GM12878 (cell line): ENCODE data around the gene MBOAT1. TPM values are rescaled to one million over a fixed set of nuclear protein-coding genes. Genes with fewer than 3 reads are reported as not detected.

Experiments used
- ATAC-seq: fragments of 200-7000 bp; cut with Tn5 transposase; 3 replicates; pipeline ENCODE4 v1.9.1; 2020; ENCODE audit warnings: mild to moderate bottlenecking, moderate library complexity
- BruUV-seq: library from RNA; stranded (reverse); fragments of 400-500 nt; replicated peaks from 2 replicates; lab custom pipeline; 2021; lab: Mats Ljungman, UMichigan
- CTCF ChIA-PET: fragments of 300-600 bp; sonication (Branson Sonifier 250); formaldehyde crosslinking; extraction: SDS; loops from one replicate; lab custom pipeline; 2021; ENCODE audit warnings: inconsistent platforms; lab: Yijun Ruan, JAX
- POLR2A ChIA-PET: fragments of 350-600 bp; formaldehyde crosslinking; extraction: SDS; loops from one replicate; lab custom pipeline; 2021; ENCODE audit warnings: inconsistent platforms; lab: Charles Lee
- RAD21 ChIA-PET: fragments of 300-600 bp; sonication (Branson Sonifier 250); formaldehyde crosslinking; loops from one replicate; lab custom pipeline; 2023; ENCODE audit warnings: antibody characterized with exemption; ENCODE audit not compliant: unreplicated experiment; lab: Charles Lee
- SMC1A ChIA-PET: fragments of 300-600 bp; sonication (Branson Sonifier 250); formaldehyde crosslinking; loops from one replicate; lab custom pipeline; 2023; ENCODE audit not compliant: unreplicated experiment, uncharacterized antibody; lab: Charles Lee
- DNase-seq: peaks from one replicate; pipeline ENCODE4 v3.0.0-alpha.2; 2011; ENCODE audit warnings: low read depth, low spot score
- FAIRE-seq: peaks from 3 replicates; lab custom pipeline; 2011; peaks lifted over from hg19 to GRCh38; lab: Jason Lieb, UNC
- H2AFZ ChIP-seq: 2 replicates; pipeline ENCODE4 v1.6.0; 2011; ENCODE audit warnings: low read depth, low read length, control low read depth; ENCODE audit not compliant: control insufficient read depth
- H3K27ac ChIP-seq: 2 replicates; pipeline ENCODE4 v1.5.1; 2011; ENCODE audit warnings: control low read depth; ENCODE audit not compliant: control insufficient read depth, insufficient read depth
- H3K27me3 ChIP-seq, 2 experiments: replicated peaks in 1 of 2; 2 replicates each; pipeline versions ENCODE4 v1.6.0 to v1.6.1; 2011; ENCODE audit warnings: low read length in 1 of 2; ENCODE audit not compliant: control insufficient read depth in 2 of 2, insufficient read depth in 2 of 2
- H3K36me3 ChIP-seq, 2 experiments: 2 replicates each; pipeline ENCODE4 v1.5.1; 2011; ENCODE audit warnings: low read length in 1 of 2; ENCODE audit not compliant: control insufficient read depth in 2 of 2, insufficient read depth in 2 of 2
- H3K4me1 ChIP-seq: 2 replicates; pipeline ENCODE4 v1.6.1; 2011; ENCODE audit warnings: mild to moderate bottlenecking, low read length, moderate library complexity, mixed read lengths; ENCODE audit not compliant: control insufficient read depth, insufficient read depth
- H3K4me2 ChIP-seq: 2 replicates; pipeline ENCODE4 v1.6.0; 2011; ENCODE audit warnings: control low read depth; ENCODE audit not compliant: control insufficient read depth, insufficient read depth
- H3K4me3 ChIP-seq: fragments of 200-600 bp; sonication (generic); 2 replicates; pipeline ENCODE4 v1.5.1; 2016
- H3K79me2 ChIP-seq: 2 replicates; pipeline ENCODE4 v1.6.0; 2011; ENCODE audit warnings: low read length; ENCODE audit not compliant: control insufficient read depth, insufficient read depth
- H3K9ac ChIP-seq: 2 replicates; pipeline ENCODE4 v1.8.0; 2011; ENCODE audit warnings: low read length, control low read depth, mixed read lengths; ENCODE audit not compliant: control insufficient read depth, insufficient read depth
- H3K9me3 ChIP-seq: replicated peaks from 3 replicates; pipeline ENCODE4 v1.5.1; 2011; ENCODE audit warnings: mild to moderate bottlenecking, low read length; ENCODE audit not compliant: control insufficient read depth, insufficient read depth
- H4K20me1 ChIP-seq: 2 replicates; pipeline ENCODE4 v1.6.0; 2011; ENCODE audit not compliant: control insufficient read depth, insufficient read depth
- EGR1 ChIP-seq, 2 experiments: IDR thresholded peaks; 1 replicate in 1 of 2; 2 replicates in 1 of 2; pipeline ENCODE4 v1.6.1; 2011 to 2012; ENCODE audit warnings: low read depth in 2 of 2, low read length in 2 of 2, borderline replicate concordance in 1 of 2, mild to moderate bottlenecking in 1 of 2, moderate library complexity in 1 of 2
- POU2F2 ChIP-seq: IDR thresholded peaks from 3 replicates; pipeline ENCODE4 v1.6.1; 2011; ENCODE audit warnings: low read depth, mild to moderate bottlenecking, low read length, borderline replicate concordance
- RUNX3 ChIP-seq: IDR thresholded peaks from 2 replicates; pipeline ENCODE4 v1.6.1; 2012; ENCODE audit warnings: low read length, inconsistent platforms
- TCF3 ChIP-seq: IDR thresholded peaks from 2 replicates; pipeline ENCODE4 v1.6.1; 2012; ENCODE audit warnings: low read depth, mild to moderate bottlenecking, low read length, borderline replicate concordance; ENCODE audit not compliant: insufficient read depth
- WGBS: methylation state at CpG from one replicate; pipeline ENCODE4 v1.1.6; 2016; ENCODE audit warnings: low lambda C conversion rate; ENCODE audit not compliant: insufficient replicate concordance, insufficient coverage; ENCODE audit errors: missing lambda C conversion rate; 5-methylcytosine and 5-hydroxymethylcytosine counted together
- in situ Hi-C: fragments of 300-500 bp; cut with MboI; formaldehyde crosslinking; loops from 9 replicates; pipeline ENCODE4 v1.14.3; 2018; ENCODE audit warnings: mixed read lengths
- intact Hi-C: fragments of 100-400 bp; cut with micrococcal nuclease; formaldehyde crosslinking; loops from one replicate; pipeline ENCODE4 v1.14.2; 2022; ENCODE audit not compliant: unreplicated experiment
- polyA plus RNA-seq, 11 experiments: library from polyadenylated mRNA; depleted of rRNA in 4 of 11; unstranded in 6 of 11; stranded (reverse) in 5 of 11; fragments of >200 nt; fragmentation: Nextera tagmentation in 4 of 11; fragmentation: Illumina TruSeq in 1 of 11; extraction: Ambion mirVana in 4 of 11; extraction: Trizol in 1 of 11; gene quantifications; 1 replicate in 1 of 11; 2 replicates in 10 of 11; pipeline versions ENCODE4 v1.2.1 to v1.2.3, GENCODE V29; 2011 to 2016; ENCODE audit warnings: inconsistent platforms in 2 of 11, missing spikeins in 2 of 11, low read depth in 1 of 11
- total RNA-seq, 4 experiments: library from RNA; depleted of rRNA in 3 of 4; stranded (reverse); fragments of >200 nt in 3 of 4; fragmentation: Illumina TruSeq in 1 of 4; extraction: Trizol in 1 of 4; gene quantifications; 2 replicates each; pipeline versions ENCODE4 v1.2.1 to v1.2.3, GENCODE V29; 2013 to 2021
- TF ChIP-seq, protein P1 (sequence below): fragments of 450-650 bp; IDR thresholded peaks from 2 replicates; pipeline ENCODE4 v1.6.1; 2018; ENCODE audit warnings: mild to moderate bottlenecking, low read depth, moderate library complexity; ENCODE audit not compliant: partially characterized antibody
- TF ChIP-seq, protein P2 (sequence below): fragments of 450-650 bp; IDR thresholded peaks from 2 replicates; pipeline ENCODE4 v1.6.1; 2017; ENCODE audit warnings: borderline replicate concordance
- TF ChIP-seq, protein P3 (sequence below): IDR thresholded peaks from 2 replicates; pipeline ENCODE4 v1.6.1; 2011; ENCODE audit warnings: mild to moderate bottlenecking, low read depth, low read length, moderate library complexity; ENCODE audit not compliant: insufficient replicate concordance

The MBOAT1 gene
- total and polyA plus RNA-seq, 10 of the 15 experiments (the other 5 are each of a cell fraction or from before 2014, with no cell fraction given), result 0.39 to 21.0 (median 11.6) TPM

DNA sequence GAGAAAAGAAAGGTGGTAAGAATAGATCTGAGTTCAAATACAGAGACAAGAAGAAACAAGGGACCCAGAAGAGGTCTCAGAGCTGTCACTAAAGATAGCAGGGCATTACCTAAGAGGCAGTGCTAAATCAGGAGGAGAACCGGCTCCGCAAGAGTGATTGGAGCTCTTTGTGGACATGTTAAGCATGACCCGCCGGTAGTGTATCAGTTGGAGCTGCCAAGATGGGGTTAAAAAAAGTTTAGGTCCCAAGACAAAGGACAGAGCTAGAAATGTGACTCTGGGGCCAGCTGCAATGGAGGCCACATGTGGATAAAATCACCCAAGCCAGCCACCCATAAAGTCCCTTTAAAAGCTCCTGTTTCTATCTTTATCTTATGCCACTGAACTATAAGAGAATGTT lies 93.4 kb downstream of the MBOAT1 start (continued):
- TF ChIP-seq, protein P1, sequence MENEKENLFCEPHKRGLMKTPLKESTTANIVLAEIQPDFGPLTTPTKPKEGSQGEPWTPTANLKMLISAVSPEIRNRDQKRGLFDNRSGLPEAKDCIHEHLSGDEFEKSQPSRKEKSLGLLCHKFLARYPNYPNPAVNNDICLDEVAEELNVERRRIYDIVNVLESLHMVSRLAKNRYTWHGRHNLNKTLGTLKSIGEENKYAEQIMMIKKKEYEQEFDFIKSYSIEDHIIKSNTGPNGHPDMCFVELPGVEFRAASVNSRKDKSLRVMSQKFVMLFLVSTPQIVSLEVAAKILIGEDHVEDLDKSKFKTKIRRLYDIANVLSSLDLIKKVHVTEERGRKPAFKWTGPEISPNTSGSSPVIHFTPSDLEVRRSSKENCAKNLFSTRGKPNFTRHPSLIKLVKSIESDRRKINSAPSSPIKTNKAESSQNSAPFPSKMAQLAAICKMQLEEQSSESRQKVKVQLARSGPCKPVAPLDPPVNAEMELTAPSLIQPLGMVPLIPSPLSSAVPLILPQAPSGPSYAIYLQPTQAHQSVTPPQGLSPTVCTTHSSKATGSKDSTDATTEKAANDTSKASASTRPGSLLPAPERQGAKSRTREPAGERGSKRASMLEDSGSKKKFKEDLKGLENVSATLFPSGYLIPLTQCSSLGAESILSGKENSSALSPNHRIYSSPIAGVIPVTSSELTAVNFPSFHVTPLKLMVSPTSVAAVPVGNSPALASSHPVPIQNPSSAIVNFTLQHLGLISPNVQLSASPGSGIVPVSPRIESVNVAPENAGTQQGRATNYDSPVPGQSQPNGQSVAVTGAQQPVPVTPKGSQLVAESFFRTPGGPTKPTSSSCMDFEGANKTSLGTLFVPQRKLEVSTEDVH, result no peak
- no peak for TF ChIP-seq TCF3
- TF ChIP-seq, protein P2, sequence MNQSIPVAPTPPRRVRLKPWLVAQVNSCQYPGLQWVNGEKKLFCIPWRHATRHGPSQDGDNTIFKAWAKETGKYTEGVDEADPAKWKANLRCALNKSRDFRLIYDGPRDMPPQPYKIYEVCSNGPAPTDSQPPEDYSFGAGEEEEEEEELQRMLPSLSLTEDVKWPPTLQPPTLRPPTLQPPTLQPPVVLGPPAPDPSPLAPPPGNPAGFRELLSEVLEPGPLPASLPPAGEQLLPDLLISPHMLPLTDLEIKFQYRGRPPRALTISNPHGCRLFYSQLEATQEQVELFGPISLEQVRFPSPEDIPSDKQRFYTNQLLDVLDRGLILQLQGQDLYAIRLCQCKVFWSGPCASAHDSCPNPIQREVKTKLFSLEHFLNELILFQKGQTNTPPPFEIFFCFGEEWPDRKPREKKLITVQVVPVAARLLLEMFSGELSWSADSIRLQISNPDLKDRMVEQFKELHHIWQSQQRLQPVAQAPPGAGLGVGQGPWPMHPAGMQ, result no peak

DNA sequence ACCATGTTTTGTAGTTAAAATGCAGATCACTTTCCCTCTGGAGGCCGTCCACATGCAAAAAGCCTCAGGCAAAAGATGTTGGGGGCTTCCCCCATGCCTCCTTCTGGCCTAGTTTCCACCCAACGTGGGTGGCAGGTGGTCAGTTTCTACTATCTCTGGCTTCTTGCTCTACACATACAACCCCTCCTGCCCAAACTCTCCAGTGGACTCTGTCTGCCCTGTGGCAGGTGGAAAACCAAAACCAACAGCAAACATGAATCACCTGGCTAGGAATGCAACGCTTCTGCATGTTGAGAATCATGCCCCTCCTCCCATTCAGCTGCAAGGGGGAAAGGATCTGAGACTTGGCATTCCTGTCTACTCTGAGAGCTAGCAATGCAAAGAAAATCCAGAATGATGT lies 94.8 kb downstream of the MBOAT1 start:
- peaks cover 2 to 3% of the 10 kb centered on the region in 2 experiments for H3K36me3 ChIP-seq
- CTCF ChIA-PET, result interaction anchor here (0.9 to 3.4 kb wide), 2 partner anchors 9 to 123 kb away, joined by 3 to 21 read pairs; no protein-coding TSS in a partner anchor
- no peak overlapping the region for H3K27ac ChIP-seq
- no TSS peak for BruUV-seq
- SMC1A ChIA-PET, result interaction anchor here (1.1 to 2.0 kb wide), 2 partner anchors 9 to 25 kb away, joined by 3 to 7 read pairs; no protein-coding TSS in a partner anchor
- 30% methylated on average over 3 of the region's 3 CpGs for WGBS
- no peaks in the 10 kb centered on the region for H3K9me3 ChIP-seq
- POLR2A ChIA-PET, result no interaction called here
- ATAC-seq (peak; percentile 74), DNase-seq (no peak), FAIRE-seq (no peak)
- RAD21 ChIA-PET, result no interaction called here
- H3K4me2 ChIP-seq, result no peak overlapping the region
- no peak overlapping the region for H2AFZ ChIP-seq
- H3K79me2 ChIP-seq, result no peaks in the 10 kb centered on the region
- in situ Hi-C loops (no loop called here), intact Hi-C loops (no loop called here)
- TF ChIP-seq POU2F2 (peak; percentile 23; the same call in 1 of the 3 replicates), EGR1 (IDR thresholded peaks at IDR 0.05; ENCODE audit: borderline replicate concordance in 1 of 2, low read depth in 2 of 2, low read length in 2 of 2) (peak in 1 of 2 experiments; percentile 34; a peak in 1 of 3 replicates), RUNX3 (peak; percentile 64)
- TF ChIP-seq, protein P3, sequence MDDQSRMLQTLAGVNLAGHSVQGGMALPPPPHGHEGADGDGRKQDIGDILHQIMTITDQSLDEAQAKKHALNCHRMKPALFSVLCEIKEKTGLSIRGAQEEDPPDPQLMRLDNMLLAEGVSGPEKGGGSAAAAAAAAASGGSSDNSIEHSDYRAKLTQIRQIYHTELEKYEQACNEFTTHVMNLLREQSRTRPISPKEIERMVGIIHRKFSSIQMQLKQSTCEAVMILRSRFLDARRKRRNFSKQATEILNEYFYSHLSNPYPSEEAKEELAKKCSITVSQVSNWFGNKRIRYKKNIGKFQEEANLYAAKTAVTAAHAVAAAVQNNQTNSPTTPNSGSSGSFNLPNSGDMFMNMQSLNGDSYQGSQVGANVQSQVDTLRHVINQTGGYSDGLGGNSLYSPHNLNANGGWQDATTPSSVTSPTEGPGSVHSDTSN, result no peak
- no peaks in the 10 kb centered on the region for H3K27me3 ChIP-seq
- no peak overlapping the region for H3K4me3 ChIP-seq
- H4K20me1 ChIP-seq, result no peaks in the 10 kb centered on the region
- no peaks in the 10 kb centered on the region; the same call in 1 of the 2 replicates for H3K4me1 ChIP-seq
- H3K9ac ChIP-seq, result no peak overlapping the region
